ENCODE measurements around the gene STK31. TPM values are rescaled to one million over a fixed set of nuclear protein-coding genes. Genes with fewer than 3 reads are reported as not detected.
"Not testable (repeated sequence)": the region's sequence is repeated elsewhere in the genome, so short reads cannot be mapped to it uniquely, and the experiment has no call there.

STK31 gene
- total RNA-seq, 4 donors from 2014 or later, result under 0.01 to 1.1 (median 0.43) TPM

DNA sequence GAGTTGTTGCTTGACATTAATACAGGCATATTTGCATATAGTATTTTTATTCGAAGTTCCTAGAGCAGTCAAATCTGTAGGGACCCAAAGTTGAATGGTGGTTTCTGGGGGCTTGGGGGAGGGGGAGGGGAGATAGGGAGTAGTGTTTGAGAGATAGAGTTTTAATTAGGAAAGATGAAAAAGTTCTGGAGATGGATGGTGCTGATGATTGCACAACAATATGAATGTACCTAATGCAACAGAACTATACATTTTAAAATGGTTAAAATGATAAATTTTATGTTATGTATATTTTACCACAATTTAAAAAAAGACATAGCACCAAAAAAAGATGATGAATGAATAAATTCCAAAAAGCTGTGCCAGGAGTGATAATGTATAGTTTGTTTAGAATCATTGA lies 41.8 kb downstream of the STK31 start:
- intact Hi-C loops (cut with DNase I), result no loop called here
- H3K4me1 ChIP-seq, result no peaks in the 10 kb centered on the region

DNA sequence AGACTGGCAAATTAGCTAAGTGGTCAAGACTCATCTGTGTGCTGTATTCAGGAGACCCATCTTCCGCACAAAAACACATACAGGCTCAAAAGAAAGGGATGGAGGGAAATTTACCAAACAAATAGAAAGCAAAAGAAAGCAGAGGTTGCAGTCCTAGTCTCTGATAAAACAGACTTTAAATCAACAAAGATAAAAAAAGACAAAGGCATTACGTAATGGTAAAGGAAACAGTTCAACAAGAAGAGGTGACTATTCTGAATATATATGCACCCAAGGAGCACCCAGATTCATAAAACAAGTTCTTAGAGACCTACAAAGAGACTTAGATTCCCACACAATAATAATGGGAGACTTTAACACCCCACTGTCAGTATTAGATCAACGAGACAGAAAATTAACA lies 48.8 kb downstream of the STK31 start:
- H3K27me3 ChIP-seq; H3K36me3 ChIP-seq; H3K27ac ChIP-seq (replicated peaks in 1 of 4); H3K4me1 ChIP-seq; DNase-seq (ENCODE audit: extremely low spot score); intact Hi-C loops (cut with DNase I); H3K4me3 ChIP-seq; H3K9me3 ChIP-seq: not testable (repeated sequence)
- WGBS, result 85% methylated on average over 3 of the region's 3 CpGs

More for the DNA sequence above, 41.8 kb downstream of the STK31 start:
- no peak overlapping the region for H3K4me3 ChIP-seq
- peaks cover 0 to 4% (median 0%) of the 10 kb centered on the region in 4 donors for H3K9me3 ChIP-seq
- DNase-seq (ENCODE audit: extremely low spot score), result no peak
- WGBS, result 25% methylated on average over 1 of the region's 1 CpG
- no peak overlapping the region for H3K27ac ChIP-seq (replicated peaks in 1 of 4)
- TF ChIP-seq POLR2A (IDR thresholded peaks at IDR 0.05; ENCODE audit: low read depth), result no peak
- TF ChIP-seq POLR2AphosphoS5 (IDR thresholded peaks at IDR 0.05), result no peak
- TF ChIP-seq, protein P1, sequence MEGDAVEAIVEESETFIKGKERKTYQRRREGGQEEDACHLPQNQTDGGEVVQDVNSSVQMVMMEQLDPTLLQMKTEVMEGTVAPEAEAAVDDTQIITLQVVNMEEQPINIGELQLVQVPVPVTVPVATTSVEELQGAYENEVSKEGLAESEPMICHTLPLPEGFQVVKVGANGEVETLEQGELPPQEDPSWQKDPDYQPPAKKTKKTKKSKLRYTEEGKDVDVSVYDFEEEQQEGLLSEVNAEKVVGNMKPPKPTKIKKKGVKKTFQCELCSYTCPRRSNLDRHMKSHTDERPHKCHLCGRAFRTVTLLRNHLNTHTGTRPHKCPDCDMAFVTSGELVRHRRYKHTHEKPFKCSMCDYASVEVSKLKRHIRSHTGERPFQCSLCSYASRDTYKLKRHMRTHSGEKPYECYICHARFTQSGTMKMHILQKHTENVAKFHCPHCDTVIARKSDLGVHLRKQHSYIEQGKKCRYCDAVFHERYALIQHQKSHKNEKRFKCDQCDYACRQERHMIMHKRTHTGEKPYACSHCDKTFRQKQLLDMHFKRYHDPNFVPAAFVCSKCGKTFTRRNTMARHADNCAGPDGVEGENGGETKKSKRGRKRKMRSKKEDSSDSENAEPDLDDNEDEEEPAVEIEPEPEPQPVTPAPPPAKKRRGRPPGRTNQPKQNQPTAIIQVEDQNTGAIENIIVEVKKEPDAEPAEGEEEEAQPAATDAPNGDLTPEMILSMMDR (IDR thresholded peaks at IDR 0.05), result no peak
- TF ChIP-seq EP300 (IDR thresholded peaks at IDR 0.05), result no peak
- no peaks in the 10 kb centered on the region for H3K27me3 ChIP-seq
- H3K36me3 ChIP-seq, result peaks cover 0 to 5% (median 0%) of the 10 kb centered on the region in 4 donors

DNA sequence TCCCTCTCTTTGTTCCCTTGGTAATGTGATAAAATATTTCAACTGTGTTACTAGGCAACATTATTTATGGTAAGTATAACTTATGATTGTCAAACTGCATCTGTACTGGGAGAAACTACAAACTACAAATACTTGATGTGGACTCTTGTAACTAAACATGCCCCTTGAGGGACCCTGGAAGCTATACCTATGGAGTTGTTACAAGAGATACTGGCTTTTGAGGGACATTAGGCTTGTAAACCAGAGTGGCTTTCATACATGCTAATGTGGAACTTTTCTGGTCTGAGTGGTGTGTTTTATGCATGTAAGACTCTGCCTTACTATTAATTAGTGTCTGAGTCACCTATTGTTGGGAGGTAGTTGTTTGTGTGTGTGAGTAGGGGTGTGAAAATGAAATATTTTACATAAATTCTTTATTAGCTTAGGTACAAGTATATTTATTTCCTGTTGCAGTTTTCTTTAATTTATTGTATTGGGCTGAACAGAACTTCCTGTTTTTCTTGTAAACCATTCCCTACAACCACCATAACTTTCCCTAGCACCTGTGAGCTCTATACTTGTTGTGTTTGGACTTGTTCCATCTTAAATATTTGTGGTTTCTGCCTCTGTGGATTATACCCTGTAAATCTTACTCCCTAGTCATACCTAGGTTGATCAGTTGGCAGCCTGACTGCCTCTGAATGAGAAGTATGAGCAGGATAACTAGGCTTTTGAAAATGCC lies 49.8 kb downstream of the STK31 start:
- peaks cover 0 to under 1% (median 0%) of the 10 kb centered on the region in 4 donors for H3K36me3 ChIP-seq
- H3K27me3 ChIP-seq, result no peaks in the 10 kb centered on the region
- H3K27ac ChIP-seq (replicated peaks in 1 of 4), result no peak overlapping the region
- no peak for DNase-seq (ENCODE audit: extremely low spot score)
- H3K9me3 ChIP-seq, result peaks cover 0 to 4% (median 0%) of the 10 kb centered on the region in 4 donors
- no peak overlapping the region for H3K4me3 ChIP-seq
- no peaks in the 10 kb centered on the region for H3K4me1 ChIP-seq
- no peak for TF ChIP-seq EP300 (IDR thresholded peaks at IDR 0.05)
- TF ChIP-seq, protein P1 (IDR thresholded peaks at IDR 0.05), result no peak
- TF ChIP-seq POLR2A (IDR thresholded peaks at IDR 0.05; ENCODE audit: low read depth), result no peak
- TF ChIP-seq POLR2AphosphoS5 (IDR thresholded peaks at IDR 0.05), result no peak
- intact Hi-C loops (cut with DNase I), result no loop called here

DNA sequence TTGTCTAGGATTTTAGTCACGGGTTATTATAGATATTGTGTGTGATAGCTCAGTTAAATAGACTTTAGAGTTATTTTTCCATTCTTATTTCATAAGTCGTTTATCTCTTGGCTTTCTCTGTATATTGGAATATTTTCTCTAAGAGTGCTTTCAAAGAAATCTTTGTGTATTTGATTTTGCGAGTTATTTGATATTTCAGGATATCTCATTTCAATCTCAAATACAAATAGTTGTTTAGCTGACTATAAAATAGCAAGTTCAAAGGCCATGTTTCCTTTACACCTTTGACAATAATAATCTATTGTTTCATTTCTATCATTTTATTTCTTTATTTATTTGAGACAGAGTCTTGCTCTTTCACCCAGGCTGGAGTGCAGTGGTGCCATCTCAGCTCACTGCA lies 55.9 kb downstream of the STK31 start:
- Histone ChIP-seq H3K9me3 (no peaks in the 10 kb centered on the region), H3K4me1 (no peaks in the 10 kb centered on the region), H3K27ac (replicated peaks in 1 of 4) (no peak overlapping the region), H3K27me3 (no peaks in the 10 kb centered on the region), H3K36me3 (no peaks in the 10 kb centered on the region), H3K4me3 (no peak overlapping the region)
- intact Hi-C loops (cut with DNase I), result no loop called here
- no peak for TF ChIP-seq POLR2A (IDR thresholded peaks at IDR 0.05; ENCODE audit: low read depth)
- no peak for TF ChIP-seq POLR2AphosphoS5 (IDR thresholded peaks at IDR 0.05)
- TF ChIP-seq, protein P1 (IDR thresholded peaks at IDR 0.05), result no peak
- no peak for TF ChIP-seq EP300 (IDR thresholded peaks at IDR 0.05)
- WGBS, result 90% methylated on average over 3 of the region's 3 CpGs
- no peak for DNase-seq (ENCODE audit: extremely low spot score)

DNA sequence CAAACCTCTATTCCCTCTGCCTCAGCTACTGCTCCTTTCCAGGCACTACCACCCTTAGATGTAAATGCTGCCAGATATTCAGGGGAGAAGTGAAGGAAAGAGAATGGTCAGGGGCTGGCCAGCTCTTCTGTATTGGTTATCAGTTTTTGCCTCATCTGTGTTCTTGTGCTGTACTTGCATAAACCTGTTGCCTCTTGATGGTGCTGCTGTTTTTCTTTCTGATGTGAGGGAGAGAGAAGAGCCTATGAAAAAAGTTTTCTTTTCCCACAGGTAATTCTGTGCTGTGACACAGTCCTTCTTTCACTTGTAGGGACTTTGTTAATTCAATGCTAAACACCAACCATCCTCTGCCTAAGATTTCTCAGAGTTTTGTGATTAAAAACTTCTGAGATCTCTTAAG lies 57.5 kb downstream of the STK31 start:
- DNase-seq (ENCODE audit: extremely low spot score), result no peak
- Histone ChIP-seq H3K27ac (replicated peaks in 1 of 4) (no peak overlapping the region), H3K4me1 (no peaks in the 10 kb centered on the region), H3K9me3 (no peaks in the 10 kb centered on the region), H3K36me3 (no peaks in the 10 kb centered on the region), H3K27me3 (no peaks in the 10 kb centered on the region), H3K4me3 (no peak overlapping the region)
- no peak for TF ChIP-seq POLR2AphosphoS5 (IDR thresholded peaks at IDR 0.05)
- intact Hi-C loops (cut with DNase I), result no loop called here

DNA sequence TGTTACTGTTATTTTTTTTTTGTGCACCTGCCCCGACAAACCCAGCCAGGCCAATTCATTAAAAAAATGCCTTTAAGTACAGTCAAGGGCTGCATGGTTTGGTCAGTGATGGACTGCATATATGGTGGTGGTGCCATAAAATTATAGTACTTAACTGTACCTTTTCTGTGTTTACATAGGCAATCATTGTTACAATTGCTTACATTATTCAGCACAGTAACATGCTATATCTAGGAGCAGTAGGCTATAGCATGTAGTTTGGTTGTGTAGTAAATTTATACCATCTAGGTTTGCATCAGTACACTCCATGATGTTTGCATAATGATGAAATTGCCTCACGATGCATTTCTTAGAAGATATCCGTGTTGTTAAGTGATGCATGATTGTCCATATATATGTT lies 58.0 kb downstream of the STK31 start:
- DNase-seq (ENCODE audit: extremely low spot score), result no peak
- 58% methylated on average over 3 of the region's 3 CpGs for WGBS
- Histone ChIP-seq H3K9me3 (no peaks in the 10 kb centered on the region), H3K27me3 (no peaks in the 10 kb centered on the region), H3K4me1 (no peaks in the 10 kb centered on the region), H3K36me3 (no peaks in the 10 kb centered on the region), H3K27ac (replicated peaks in 1 of 4) (no peak overlapping the region), H3K4me3 (no peak overlapping the region)
- intact Hi-C loops (cut with DNase I), result no loop called here
- TF ChIP-seq EP300 (IDR thresholded peaks at IDR 0.05), result no peak
- TF ChIP-seq, protein P1 (IDR thresholded peaks at IDR 0.05), result no peak
- TF ChIP-seq POLR2AphosphoS5 (IDR thresholded peaks at IDR 0.05), result no peak
- TF ChIP-seq POLR2A (IDR thresholded peaks at IDR 0.05; ENCODE audit: low read depth), result no peak

DNA sequence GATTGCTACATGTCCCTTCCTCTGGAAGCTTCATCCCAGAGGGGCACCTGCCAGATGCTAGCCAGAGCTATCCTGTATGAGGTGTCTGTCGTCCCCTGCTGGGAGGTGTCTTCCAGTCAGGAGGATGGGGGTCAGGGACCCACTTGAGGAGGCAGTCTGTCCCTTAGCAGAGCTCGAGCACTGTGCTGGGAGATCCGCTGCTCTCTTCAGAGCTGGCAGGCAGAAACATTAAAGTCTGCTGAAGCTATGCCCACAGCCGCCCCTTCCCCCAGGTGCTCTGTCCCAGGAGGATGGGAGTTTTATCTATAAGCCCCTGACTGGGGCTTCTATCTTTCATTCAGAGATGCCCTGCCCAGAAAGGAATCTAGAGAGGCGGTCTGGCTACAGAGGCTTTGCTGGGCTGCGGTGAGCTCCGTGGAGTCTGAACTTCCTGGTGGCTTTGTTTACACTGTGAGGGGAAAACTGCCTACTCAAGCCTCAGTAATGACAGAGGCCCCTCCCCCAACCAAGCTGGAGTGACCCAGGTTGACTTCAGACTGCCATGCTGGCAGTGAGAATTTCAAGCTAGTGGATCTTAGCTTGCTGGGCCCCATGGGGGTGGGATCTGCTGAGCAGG lies 69.3 kb downstream of the STK31 start:
- WGBS, result 70% methylated on average over 6 of the region's 7 CpGs
- H3K27me3 ChIP-seq; DNase-seq (ENCODE audit: extremely low spot score); intact Hi-C loops (cut with DNase I); H3K4me3 ChIP-seq; H3K9me3 ChIP-seq; H3K27ac ChIP-seq (replicated peaks in 1 of 4); H3K4me1 ChIP-seq; H3K36me3 ChIP-seq: not testable (repeated sequence)

Measured in esophagus muscularis mucosa (tissue), 4 donors.